NCI-H2196 treated with DMSO at 0.1 percent for 48 hours (cell line): ENCODE data around the gene ERC2.

Experiments used
- DNase-seq: peaks from one replicate; lab custom pipeline; 2025; ENCODE audit not compliant: unreplicated experiment; lab: John Stamatoyannopoulos, UW

Gene ERC2

GRCh38 chr3:56468184-56469106 is at the start of gene ERC2:
TSS of gene ERC2 (minus strand) at chr3:56468467.
- no peak for DNase-seq

GRCh38 chr3:56502738-56503137 is 34.5 kb upstream of the ERC2 start:
- DNase-seq = no peak

DNA sequence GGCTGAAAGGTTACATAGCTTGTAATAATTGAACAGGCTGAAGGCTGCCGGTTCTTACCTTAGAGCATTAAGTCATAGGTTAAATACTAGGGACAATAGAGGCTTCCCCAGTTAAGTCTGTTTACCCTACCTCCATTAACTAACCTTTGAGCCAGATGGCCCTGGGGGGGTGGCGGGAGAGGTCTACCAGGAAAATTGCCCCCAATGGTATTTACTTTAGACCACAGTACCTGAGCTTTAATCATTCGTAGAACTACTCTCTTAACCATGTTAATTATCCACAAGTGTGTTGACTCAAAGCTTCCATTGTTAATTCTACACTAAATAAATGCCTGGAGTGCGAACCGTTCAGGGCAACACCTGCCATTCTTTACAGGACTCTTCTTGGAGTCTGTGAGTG is 28.1 kb upstream of the ERC2 start:
- peak; percentile 44 for DNase-seq

- peak; percentile 34 for DNase-seq
Measured at GRCh38 chr3:56494679-56495322, 26.5 kb upstream of the ERC2 start.

DNA sequence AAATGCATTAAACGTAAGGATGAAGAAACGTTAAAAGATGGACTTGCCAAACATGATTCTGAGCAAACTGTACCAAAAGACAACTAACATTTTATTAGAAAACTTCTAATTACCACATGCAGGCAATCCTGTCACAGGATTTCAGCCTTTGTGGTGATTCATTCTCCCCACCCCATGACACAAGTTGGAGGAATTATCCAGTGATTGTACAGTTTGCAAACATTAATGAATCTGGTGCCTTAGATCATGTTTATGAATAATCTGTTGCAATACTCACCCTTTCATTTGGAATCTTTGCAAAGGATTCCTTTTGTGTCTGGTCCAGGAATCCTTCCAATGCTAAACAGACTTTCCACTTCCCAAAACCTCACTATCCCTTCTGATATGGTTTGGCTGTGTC is 23.3 kb upstream of the ERC2 start:
- DNase-seq = no peak

GRCh38 chr3:56488812-56489600 is 20.7 kb upstream of the ERC2 start:
- DNase-seq = no peak

GRCh38 chr3:56484525-56485032 is 16.3 kb upstream of the ERC2 start:
- no peak for DNase-seq

DNA sequence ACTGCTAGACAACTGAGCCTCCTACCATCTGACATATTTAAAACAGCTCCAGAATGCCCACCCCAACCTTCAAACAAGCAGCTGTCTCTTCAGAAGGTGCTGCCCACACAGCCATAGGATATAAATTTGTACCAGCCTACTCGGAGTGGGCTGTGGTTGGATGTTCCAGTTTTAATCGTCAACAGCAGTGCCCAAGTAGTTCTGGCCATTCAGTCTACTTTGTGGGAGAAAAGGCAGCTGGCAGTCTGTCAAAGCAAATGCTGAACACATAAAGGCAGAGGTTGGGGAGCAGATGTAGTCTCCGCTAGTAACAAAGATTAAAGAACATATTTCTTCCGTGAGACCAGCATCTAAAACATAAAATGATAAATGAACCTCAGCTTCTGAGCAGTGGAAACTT is 15.9 kb upstream of the ERC2 start:
- no peak for DNase-seq

GRCh38 chr3:56477646-56478045 is 9.4 kb upstream of the ERC2 start:
- no peak for DNase-seq

- no peak for DNase-seq
Measured at GRCh38 chr3:56476771-56477170, 8.5 kb upstream of the ERC2 start.

- no peak for DNase-seq
Measured at GRCh38 chr3:56471771-56472170, 3.5 kb upstream of the ERC2 start.

DNA sequence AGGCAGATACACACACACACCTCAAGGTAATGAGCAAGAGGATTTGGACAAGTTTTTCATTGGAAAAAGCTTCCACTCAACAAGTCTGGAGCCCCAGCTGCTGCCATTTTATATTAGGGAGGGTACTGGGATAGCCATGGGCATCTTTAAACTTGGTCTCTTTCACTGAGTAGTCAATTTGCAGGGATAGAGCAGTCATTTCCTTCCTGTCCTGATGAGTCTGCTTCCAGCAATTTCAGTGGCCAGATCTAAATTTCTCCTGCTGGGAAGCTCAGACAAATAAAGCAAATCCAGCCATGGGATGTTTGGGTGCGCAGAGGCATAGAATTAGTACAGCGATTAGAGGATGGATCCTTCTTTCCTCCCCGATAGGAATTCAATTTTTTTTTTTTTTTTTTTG is 874 bp upstream of the ERC2 start:
- no peak for DNase-seq

- no peak for DNase-seq
Measured at GRCh38 chr3:56467801-56468183, 475 bp downstream of the ERC2 start.

- peak; percentile 63 for DNase-seq
Measured at GRCh38 chr3:56467108-56467507, 1.2 kb downstream of the ERC2 start.

DNA sequence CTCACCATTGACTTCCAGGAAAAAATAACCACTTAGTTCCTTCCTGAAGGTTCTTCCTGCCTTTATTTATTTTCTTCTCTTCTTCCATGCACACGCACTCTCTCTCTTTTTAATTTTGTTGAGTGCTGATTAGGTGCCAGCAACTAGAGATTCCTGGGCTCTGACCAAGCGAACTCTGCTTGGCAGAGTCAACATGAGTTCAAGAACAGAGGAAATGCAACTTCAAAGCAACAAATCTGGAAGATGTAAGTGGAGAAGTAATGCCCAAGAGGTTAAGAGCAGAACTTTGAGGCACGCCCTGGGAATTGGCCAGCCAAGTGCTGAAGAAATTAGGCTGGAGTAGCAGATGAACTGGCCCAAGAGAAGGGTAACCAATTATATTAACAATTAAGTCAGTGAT is 8.5 kb downstream of the ERC2 start:
- no peak for DNase-seq

GRCh38 chr3:56459104-56459496 is 9.2 kb downstream of the ERC2 start:
- DNase-seq = no peak

DNA sequence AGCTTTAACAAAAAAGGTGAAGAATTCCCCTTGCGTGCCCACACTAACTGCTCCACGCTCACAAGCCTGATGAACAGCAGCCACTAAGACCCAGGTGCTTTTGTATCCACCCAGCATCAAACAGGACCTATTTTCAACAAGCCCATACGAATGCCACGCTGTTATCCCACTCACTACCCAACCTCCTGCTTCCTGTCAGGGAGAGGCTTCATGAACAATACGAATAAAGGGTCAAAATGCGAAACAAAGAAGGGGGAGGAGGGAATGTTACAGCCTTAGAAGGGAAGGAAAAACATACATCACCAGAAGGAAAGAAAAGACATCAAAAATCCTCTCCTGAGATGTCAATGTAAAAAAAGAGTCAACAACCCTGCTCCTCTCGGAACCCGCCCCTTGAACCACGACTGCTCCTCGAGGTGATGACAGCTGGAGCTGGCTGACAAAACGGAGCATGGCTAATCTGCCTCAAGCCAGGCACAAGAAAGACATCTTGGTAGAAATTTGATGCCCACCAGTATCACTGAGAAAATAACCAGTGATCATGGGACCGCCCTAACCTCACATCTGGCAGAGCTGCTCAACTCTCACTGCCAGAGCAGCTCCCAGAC is 9.7 kb downstream of the ERC2 start:
- DNase-seq = no peak

DNA sequence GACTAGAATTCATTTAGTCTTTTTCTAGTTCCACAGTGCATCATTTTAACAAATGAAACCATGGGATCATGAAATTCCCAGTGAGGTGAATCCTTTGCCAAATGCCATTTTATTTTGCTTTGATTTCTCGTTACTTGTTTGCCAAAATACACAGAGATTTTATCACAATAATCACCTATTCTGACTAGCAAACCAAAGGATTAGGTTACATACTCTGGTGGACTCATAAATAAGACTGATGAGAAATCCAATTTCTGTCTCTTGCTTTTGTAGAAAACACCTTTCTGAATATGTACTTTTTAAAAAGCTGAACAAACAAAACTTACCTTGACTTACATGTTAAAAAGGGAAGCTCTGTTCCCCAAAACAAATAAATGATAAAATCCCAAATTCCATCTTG is 12.2 kb downstream of the ERC2 start:
- no peak for DNase-seq

DNA sequence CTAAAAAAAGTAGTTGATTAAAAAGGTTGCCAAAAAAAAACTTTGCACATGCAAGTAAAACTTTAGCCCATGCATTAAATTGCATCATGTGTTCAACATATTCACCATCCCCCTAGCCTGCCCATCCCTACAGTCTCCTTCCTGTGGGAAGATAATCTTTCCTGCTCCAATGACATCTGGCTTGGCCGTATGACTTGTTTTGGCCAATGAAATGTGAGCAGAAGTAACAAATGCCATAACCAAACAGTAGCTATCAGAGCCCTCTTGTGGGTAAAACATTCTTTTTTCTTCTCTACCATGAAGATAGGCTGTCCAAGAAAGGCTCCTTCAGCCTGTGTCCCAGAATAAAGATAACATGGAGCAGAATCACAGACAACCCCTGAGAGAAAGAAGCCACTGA is 15.3 kb downstream of the ERC2 start:
- DNase-seq = no peak

DNA sequence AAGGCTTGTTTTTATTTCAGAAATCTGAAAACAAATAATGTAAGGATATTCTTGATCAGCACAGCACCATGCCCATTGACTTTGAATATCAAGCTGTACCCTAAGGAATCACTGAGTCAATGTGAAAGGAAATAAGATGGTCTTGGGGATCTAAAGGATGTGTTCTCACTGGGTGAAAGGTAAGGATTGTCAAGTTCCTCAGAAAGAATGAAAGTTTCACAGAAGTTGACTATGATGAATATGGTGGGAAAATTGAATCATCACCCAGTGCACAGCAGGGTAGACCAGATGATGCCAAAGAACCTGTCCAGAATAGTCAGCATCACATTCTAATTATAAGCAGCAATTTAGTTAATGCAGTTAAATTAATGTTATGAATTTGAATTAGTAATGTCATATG is 16.2 kb downstream of the ERC2 start:
- DNase-seq = no peak

GRCh38 chr3:56443372-56443771 is 24.9 kb downstream of the ERC2 start:
- no peak for DNase-seq
